T-helper 1 cell treated with Interleukin-12 subunit alpha and Interleukin-12 subunit beta and Interleukin-4 antibody, amounts not matched to agents 30 μg/mL and 1 μg/mL, for 36 hours (primary cell): ENCODE data around the gene SEMA7A.
"Not testable (repeated sequence)": the region's sequence is repeated elsewhere in the genome, so short reads cannot be mapped to it uniquely, and the experiment has no call there.

Source experiments
- H3K27ac Mint-ChIP-seq: one replicate; pipeline ENCODE4 v1.8.0; 2021; ENCODE audit warnings: mild to moderate bottlenecking, mixed read lengths
- H3K27me3 Mint-ChIP-seq: one replicate; pipeline ENCODE4 v1.8.0; 2021; ENCODE audit warnings: low read depth, mixed read lengths
- H3K36me3 Mint-ChIP-seq: one replicate; pipeline ENCODE4 v1.8.0; 2021; ENCODE audit warnings: low read depth, mixed read lengths
- H3K4me1 Mint-ChIP-seq: one replicate; pipeline ENCODE4 v1.8.0; 2021; ENCODE audit warnings: low read depth, mixed read lengths
- H3K4me3 Mint-ChIP-seq: one replicate; pipeline ENCODE4 v1.8.0; 2021; ENCODE audit warnings: mild to moderate bottlenecking, moderate library complexity, mixed read lengths
- H3K9me3 Mint-ChIP-seq: one replicate; pipeline ENCODE4 v1.8.0; 2021; ENCODE audit warnings: mixed read lengths

Gene SEMA7A

GRCh38 chr15:74365598-74366445, 67.9 kb downstream of the SEMA7A start:
- H3K36me3 Mint-ChIP-seq, result no peaks in the 10 kb centered on the region
- H3K27ac Mint-ChIP-seq, result no peak overlapping the region
- H3K9me3 Mint-ChIP-seq, result no peaks in the 10 kb centered on the region
- peak overlapping the region; percentile 58 for H3K4me3 Mint-ChIP-seq
- no peaks in the 10 kb centered on the region for H3K4me1 Mint-ChIP-seq
- H3K27me3 Mint-ChIP-seq, result peaks cover 65% of the 10 kb centered on the region

GRCh38 chr15:74364936-74365597, 68.7 kb downstream of the SEMA7A start:
- no peaks in the 10 kb centered on the region for H3K36me3 Mint-ChIP-seq
- H3K27ac Mint-ChIP-seq, result no peak overlapping the region
- H3K4me3 Mint-ChIP-seq, result peak overlapping the region; percentile 58
- H3K4me1 Mint-ChIP-seq, result no peaks in the 10 kb centered on the region
- H3K27me3 Mint-ChIP-seq, result peaks cover 59% of the 10 kb centered on the region
- no peaks in the 10 kb centered on the region for H3K9me3 Mint-ChIP-seq

- Mint-ChIP-seq H3K27ac (no peak overlapping the region), H3K4me1 (no peaks in the 10 kb centered on the region), H3K27me3 (peaks cover 39% of the 10 kb centered on the region), H3K4me3 (no peak overlapping the region), H3K36me3 (no peaks in the 10 kb centered on the region), H3K9me3 (no peaks in the 10 kb centered on the region)
These were observed 71.3 kb downstream of the SEMA7A start for GRCh38 chr15:74362482-74362881.

GRCh38 chr15:74360855-74361254, 72.9 kb downstream of the SEMA7A start:
- peaks cover 26% of the 10 kb centered on the region for H3K27me3 Mint-ChIP-seq
- H3K9me3 Mint-ChIP-seq, H3K4me3 Mint-ChIP-seq, H3K27ac Mint-ChIP-seq, H3K36me3 Mint-ChIP-seq, H3K4me1 Mint-ChIP-seq: not testable (repeated sequence)

- H3K36me3 Mint-ChIP-seq, result not testable (repeated sequence)
These were observed 74.4 kb downstream of the SEMA7A start for GRCh38 chr15:74359376-74359775.

More at GRCh38 chr15:74359376-74359775, 74.4 kb downstream of the SEMA7A start:
- not testable (repeated sequence) for H3K4me1 Mint-ChIP-seq, H3K4me3 Mint-ChIP-seq, H3K27ac Mint-ChIP-seq, H3K9me3 Mint-ChIP-seq
- H3K27me3 Mint-ChIP-seq, result peaks cover 28% of the 10 kb centered on the region
